Right lobe of liver (tissue), 6 donors: Measurements from ENCODE around the gene MYLK2. TPM values are rescaled to one million over a fixed set of nuclear protein-coding genes. Genes with fewer than 3 reads are reported as not detected.

ENCODE experiments used
- ATAC-seq, 4 donors: fragments of 200-7000 bp; cut with Tn5 transposase; one replicate each; pipeline ENCODE4 v1.9.1; 2020; ENCODE audit warnings: mild to moderate bottlenecking in 4 of 4, moderate library complexity in 4 of 4
- DNase-seq, 3 donors: peaks; one replicate each; pipeline ENCODE4 v3.0.0-alpha.2; 2020
- H3K27ac ChIP-seq, 3 donors: fragments of 200-600 bp; one replicate each; pipeline ENCODE4 v1.8.0; 2022
- H3K27me3 ChIP-seq, 2 donors: fragments of 200-600 bp; one replicate each; pipeline ENCODE4 v1.8.0; 2022
- H3K36me3 ChIP-seq, 4 donors: fragments of 200-600 bp; sonication (generic) in 1 of 4; one replicate each; pipeline versions ENCODE4 v1.5.1 to v1.8.0; 2017 to 2022; ENCODE audit warnings: control low read depth in 1 of 4
- H3K4me1 ChIP-seq, 4 donors: fragments of 200-600 bp; sonication (generic) in 1 of 4; one replicate each; pipeline versions ENCODE4 v1.5.1 to v1.8.0; 2017 to 2022; ENCODE audit warnings: control low read depth in 1 of 4
- H3K4me3 ChIP-seq, 3 donors: fragments of 200-600 bp; one replicate each; pipeline ENCODE4 v1.8.0; 2022
- H3K9me3 ChIP-seq, 4 donors: fragments of 200-600 bp; sonication (generic) in 1 of 4; one replicate each; pipeline versions ENCODE4 v1.5.1 to v1.8.0; 2017 to 2022; ENCODE audit warnings: control low read depth in 1 of 4
- CTCF ChIP-seq, 4 donors: fragments of 200-600 bp in 3 of 4; fragments of 450-650 bp in 1 of 4; IDR thresholded peaks; one replicate each; pipeline versions ENCODE4 v1.5.1 to v1.8.0; 2016 to 2022; ENCODE audit warnings: antibody characterized with exemption in 4 of 4, mild to moderate bottlenecking in 2 of 4
- POLR2A ChIP-seq: fragments of 450-650 bp; IDR thresholded peaks from one replicate; pipeline ENCODE4 v1.6.1; 2017; ENCODE audit warnings: antibody characterized with exemption, mild to moderate bottlenecking
- WGBS: methylation state at CpG from one replicate; pipeline ENCODE4 v1.1.6; 2018; ENCODE audit warnings: low coverage, low lambda C conversion rate; ENCODE audit not compliant: insufficient coverage; ENCODE audit errors: missing lambda C conversion rate; 5-methylcytosine and 5-hydroxymethylcytosine counted together
- intact Hi-C, 2 donors: fragments of 100-400 bp; cut with DNase I; formaldehyde crosslinking; loops; one replicate each; pipeline versions ENCODE4 v1.11.2 to v1.14.1; 2022
- total RNA-seq, 6 experiments: library from RNA; depleted of rRNA in 2 of 6; stranded (reverse); fragments of >200 nt in 2 of 6; fragmentation: NEBNext Ultra II Directional in 3 of 6; extraction: Animal tissue kit (Norgen Biotek cat#: 25700) in 3 of 6; gene quantifications; one replicate each; pipeline versions ENCODE4 v1.1.0 to v1.2.4, GENCODE V29; 2016 to 2023
- donor health status: DM: no; HTN: yes; CAD: no.
- donor health status: DM: no; HTN: no; CAD: no.
- donor health status: DM: no; HTN: no; CAD: no.
- donor health status: DM: no; HTN: yes; CAD: no.
- donor health status: DM: no; HTN: yes; CAD: no.

The MYLK2 gene
- total RNA-seq, 6 experiments from 2014 or later: not detected

GRCh38 chr20:31862506-31862905 is 43.4 kb downstream of the MYLK2 start:
- no peak for TF ChIP-seq POLR2A
- no peak for TF ChIP-seq CTCF (IDR thresholded peaks at IDR 0.05)
- 80% methylated on average over 1 of the region's 8 CpGs for WGBS
- Histone ChIP-seq H3K27ac (no peak overlapping the region), H3K4me1 (peaks cover 0 to 10% (median 0%) of the 10 kb centered on the region in 4 donors), H3K36me3 (no peaks in the 10 kb centered on the region), H3K9me3 (no peaks in the 10 kb centered on the region), H3K27me3 (peaks cover 0 to 9% of the 10 kb centered on the region in 2 donors), H3K4me3 (no peak overlapping the region)
- no peak for ATAC-seq
- peak in 1 of 3 donors; percentile 37 for DNase-seq
- intact Hi-C loops: no loop called here

- 85% methylated on average over 4 of the region's 9 CpGs for WGBS
- no peak overlapping the region for H3K4me3 ChIP-seq
- H3K27me3 ChIP-seq: peaks cover 0 to 9% of the 10 kb centered on the region in 2 donors
- no peak overlapping the region for H3K27ac ChIP-seq
- H3K36me3 ChIP-seq: no peaks in the 10 kb centered on the region
- DNase-seq: no peak
- peaks cover 0 to 10% (median 0%) of the 10 kb centered on the region in 4 donors for H3K4me1 ChIP-seq
- H3K9me3 ChIP-seq: no peaks in the 10 kb centered on the region
- TF ChIP-seq POLR2A (no peak), CTCF (IDR thresholded peaks at IDR 0.05) (no peak)
- intact Hi-C loops: no loop called here
- ATAC-seq: no peak
These were observed 44.3 kb downstream of the MYLK2 start for GRCh38 chr20:31863296-31864085.

GRCh38 chr20:31864521-31865400 is 45.6 kb downstream of the MYLK2 start:
- intact Hi-C loops: no loop called here
- no peak for TF ChIP-seq POLR2A
- TF ChIP-seq CTCF (IDR thresholded peaks at IDR 0.05): no peak
- Histone ChIP-seq H3K27ac (no peak overlapping the region), H3K4me3 (no peak overlapping the region), H3K9me3 (no peaks in the 10 kb centered on the region), H3K4me1 (peaks cover 0 to 10% (median under 1%) of the 10 kb centered on the region in 4 donors), H3K36me3 (no peaks in the 10 kb centered on the region), H3K27me3 (peaks cover 0 to 9% of the 10 kb centered on the region in 2 donors)
- DNase-seq (no peak), ATAC-seq (no peak)
- WGBS: 70% methylated on average over 6 of the region's 12 CpGs

- ATAC-seq (no peak), DNase-seq (no peak)
- intact Hi-C loops: no loop called here
- TF ChIP-seq CTCF (IDR thresholded peaks at IDR 0.05) (no peak), POLR2A (no peak)
- Histone ChIP-seq H3K36me3 (no peaks in the 10 kb centered on the region), H3K4me1 (peaks cover 0 to 15% (median 2%) of the 10 kb centered on the region in 4 donors), H3K4me3 (no peak overlapping the region), H3K27me3 (peaks cover 0 to 3% of the 10 kb centered on the region in 2 donors), H3K27ac (no peak overlapping the region), H3K9me3 (no peaks in the 10 kb centered on the region)
- WGBS: 58% methylated on average over 3 of the region's 3 CpGs
These were observed 47.1 kb downstream of the MYLK2 start for GRCh38 chr20:31866221-31866620.
